SK-N-SH (cell line): ENCODE data around the gene TRIM14.

ENCODE experiments used
- CTCF ChIP-seq: fragments of 200-600 bp; sonication (generic); IDR thresholded peaks from 2 replicates; pipeline ENCODE4 v1.6.1; 2017; ENCODE audit warnings: antibody characterized with exemption, mild to moderate bottlenecking, moderate library complexity
- JUND ChIP-seq: IDR thresholded peaks from 2 replicates; pipeline ENCODE4 v1.4.0; 2012
- POLR2AphosphoS5 ChIP-seq: IDR thresholded peaks from 2 replicates; pipeline ENCODE4 v1.6.1; 2012; ENCODE audit warnings: low read depth, low read length
- RAD21 ChIP-seq: IDR thresholded peaks from 2 replicates; pipeline ENCODE4 v1.6.1; 2012; ENCODE audit warnings: mild to moderate bottlenecking, low read length
- USF2 ChIP-seq: fragments of 150-350 bp; IDR thresholded peaks from 2 replicates; pipeline ENCODE4 v1.6.1; 2017; ENCODE audit warnings: antibody characterized with exemption, low read length, low read depth, borderline replicate concordance

GRCh38 chr9:98021306-98022040, 97.5 kb downstream of the TRIM14 start:
- TF ChIP-seq POLR2AphosphoS5 (no peak), USF2 (no peak), CTCF (no peak), JUND (no peak), RAD21 (no peak)
